Vagina (tissue), 2 donors: ENCODE data around the gene DMD. TPM values are rescaled to one million over a fixed set of nuclear protein-coding genes. Genes with fewer than 3 reads are reported as not detected.

ENCODE experiments used
- DNase-seq, 2 donors: peaks; one replicate each; pipeline ENCODE4 v3.0.0-alpha.2; 2017; ENCODE audit errors: extremely low spot score in 2 of 2
- H3K27ac ChIP-seq: fragments of 200-600 bp; sonication (generic); one replicate; pipeline ENCODE4 v1.5.1; 2019
- H3K27me3 ChIP-seq: fragments of 200-600 bp; sonication (generic); one replicate; pipeline ENCODE4 v1.5.1; 2019
- H3K36me3 ChIP-seq, 2 donors: fragments of 200-600 bp; sonication (generic); one replicate each; pipeline ENCODE4 v1.5.1; 2017 to 2019
- H3K4me1 ChIP-seq: fragments of 200-600 bp; sonication (generic); one replicate; pipeline ENCODE4 v1.5.1; 2019
- H3K4me3 ChIP-seq, 2 donors: fragments of 200-600 bp; sonication (generic); 1 replicate in 1 of 2; 2 replicates in 1 of 2; pipeline ENCODE4 v1.5.1; 2016 to 2019
- H3K9me3 ChIP-seq: fragments of 200-600 bp; sonication (generic); one replicate; pipeline ENCODE4 v1.5.1; 2019
- CTCF ChIP-seq, 3 experiments: fragments of 450-650 bp in 2 of 3; fragments of 200-600 bp in 1 of 3; sonication (generic) in 1 of 3; IDR thresholded peaks; one replicate each; pipeline ENCODE4 v1.5.1; 2017 to 2019; ENCODE audit warnings: antibody characterized with exemption in 3 of 3, mild to moderate bottlenecking in 2 of 3, moderate library complexity in 2 of 3
- POLR2A ChIP-seq, 2 donors: fragments of 450-650 bp; IDR thresholded peaks; one replicate each; pipeline ENCODE4 v1.6.1; 2017; ENCODE audit warnings: antibody characterized with exemption in 2 of 2, mild to moderate bottlenecking in 2 of 2, moderate library complexity in 2 of 2
- POLR2AphosphoS5 ChIP-seq, 2 donors: sonication (generic); formaldehyde crosslinking; IDR thresholded peaks; one replicate each; pipeline ENCODE4 v1.9.0; 2017; ENCODE audit warnings: antibody characterized with exemption in 2 of 2, mild to moderate bottlenecking in 2 of 2, low read depth in 1 of 2; ENCODE audit not compliant: insufficient read depth in 1 of 2
- intact Hi-C: fragments of 100-400 bp; cut with DNase I; formaldehyde crosslinking; loops from one replicate; pipeline ENCODE4 v1.15.1; 2023
- total RNA-seq: library from RNA; depleted of rRNA; stranded (reverse); fragments of >200 nt; gene quantifications from one replicate; pipeline ENCODE4 v1.2.3, GENCODE V29; 2016

DMD gene
- total RNA-seq, 1 donor from 2014 or later, result 25.8 TPM

GRCh38 chrX:31433856-31434255 is 1777.5 kb downstream of the DMD start:
- Histone ChIP-seq H3K36me3 (no peaks in the 10 kb centered on the region), H3K27ac (no peak overlapping the region), H3K4me1 (no peaks in the 10 kb centered on the region), H3K9me3 (no peaks in the 10 kb centered on the region), H3K27me3 (no peaks in the 10 kb centered on the region), H3K4me3 (no peak overlapping the region)
- intact Hi-C loops, result no loop called here
- DNase-seq, result no peak
- TF ChIP-seq CTCF (IDR thresholded peaks at IDR 0.05), result no peak
- TF ChIP-seq POLR2AphosphoS5 (IDR thresholded peaks at IDR 0.05; ENCODE audit: insufficient read depth in 1 of 2, low read depth in 1 of 2), result no peak
- TF ChIP-seq POLR2A (IDR thresholded peaks at IDR 0.05), result no peak

GRCh38 chrX:31429915-31430314 is 1781.4 kb downstream of the DMD start:
- H3K27me3 ChIP-seq, result no peaks in the 10 kb centered on the region
- no peak for DNase-seq
- H3K4me3 ChIP-seq, result no peak overlapping the region
- no peaks in the 10 kb centered on the region for H3K36me3 ChIP-seq
- no peak for TF ChIP-seq POLR2AphosphoS5 (IDR thresholded peaks at IDR 0.05; ENCODE audit: insufficient read depth in 1 of 2, low read depth in 1 of 2)
- TF ChIP-seq POLR2A (IDR thresholded peaks at IDR 0.05), result no peak
- no peak for TF ChIP-seq CTCF (IDR thresholded peaks at IDR 0.05)
- H3K4me1 ChIP-seq, result no peaks in the 10 kb centered on the region
- intact Hi-C loops, result no loop called here
- H3K27ac ChIP-seq, result no peak overlapping the region
- no peaks in the 10 kb centered on the region for H3K9me3 ChIP-seq

- intact Hi-C loops, result no loop called here
- Histone ChIP-seq H3K9me3 (no peaks in the 10 kb centered on the region), H3K4me3 (no peak overlapping the region), H3K27ac (no peak overlapping the region), H3K4me1 (no peaks in the 10 kb centered on the region), H3K36me3 (no peaks in the 10 kb centered on the region), H3K27me3 (no peaks in the 10 kb centered on the region)
- no peak for DNase-seq
- TF ChIP-seq POLR2AphosphoS5 (IDR thresholded peaks at IDR 0.05; ENCODE audit: insufficient read depth in 1 of 2, low read depth in 1 of 2), result no peak
- TF ChIP-seq CTCF (IDR thresholded peaks at IDR 0.05), result no peak
- TF ChIP-seq POLR2A (IDR thresholded peaks at IDR 0.05), result no peak
Measured at GRCh38 chrX:31423609-31424189, 1787.7 kb downstream of the DMD start.

GRCh38 chrX:31421441-31421840 is 1789.9 kb downstream of the DMD start:
- Histone ChIP-seq H3K27me3 (no peaks in the 10 kb centered on the region), H3K9me3 (no peaks in the 10 kb centered on the region), H3K4me3 (no peak overlapping the region), H3K27ac (no peak overlapping the region), H3K36me3 (no peaks in the 10 kb centered on the region), H3K4me1 (no peaks in the 10 kb centered on the region)
- no peak for DNase-seq
- no peak for TF ChIP-seq POLR2AphosphoS5 (IDR thresholded peaks at IDR 0.05; ENCODE audit: insufficient read depth in 1 of 2, low read depth in 1 of 2)
- TF ChIP-seq CTCF (IDR thresholded peaks at IDR 0.05), result no peak
- no peak for TF ChIP-seq POLR2A (IDR thresholded peaks at IDR 0.05)
- intact Hi-C loops, result no loop called here

GRCh38 chrX:31420711-31421151 is 1790.6 kb downstream of the DMD start:
- no peaks in the 10 kb centered on the region for H3K36me3 ChIP-seq
- TF ChIP-seq CTCF (IDR thresholded peaks at IDR 0.05), result no peak
- no peak for TF ChIP-seq POLR2A (IDR thresholded peaks at IDR 0.05)
- no peak for TF ChIP-seq POLR2AphosphoS5 (IDR thresholded peaks at IDR 0.05; ENCODE audit: insufficient read depth in 1 of 2, low read depth in 1 of 2)
- intact Hi-C loops, result no loop called here
- DNase-seq, result no peak
- H3K4me3 ChIP-seq, result no peak overlapping the region
- no peaks in the 10 kb centered on the region for H3K27me3 ChIP-seq
- no peaks in the 10 kb centered on the region for H3K9me3 ChIP-seq
- H3K4me1 ChIP-seq, result no peaks in the 10 kb centered on the region
- H3K27ac ChIP-seq, result no peak overlapping the region
